ELF-1 (cell line): ENCODE data around the gene LINC01488.

ENCODE experiments used
- DNase-seq: peaks from one replicate; pipeline ENCODE4 v3.0.0-alpha.2; 2016; ENCODE audit warnings: low read depth, low spot score

Gene LINC01488

DNA sequence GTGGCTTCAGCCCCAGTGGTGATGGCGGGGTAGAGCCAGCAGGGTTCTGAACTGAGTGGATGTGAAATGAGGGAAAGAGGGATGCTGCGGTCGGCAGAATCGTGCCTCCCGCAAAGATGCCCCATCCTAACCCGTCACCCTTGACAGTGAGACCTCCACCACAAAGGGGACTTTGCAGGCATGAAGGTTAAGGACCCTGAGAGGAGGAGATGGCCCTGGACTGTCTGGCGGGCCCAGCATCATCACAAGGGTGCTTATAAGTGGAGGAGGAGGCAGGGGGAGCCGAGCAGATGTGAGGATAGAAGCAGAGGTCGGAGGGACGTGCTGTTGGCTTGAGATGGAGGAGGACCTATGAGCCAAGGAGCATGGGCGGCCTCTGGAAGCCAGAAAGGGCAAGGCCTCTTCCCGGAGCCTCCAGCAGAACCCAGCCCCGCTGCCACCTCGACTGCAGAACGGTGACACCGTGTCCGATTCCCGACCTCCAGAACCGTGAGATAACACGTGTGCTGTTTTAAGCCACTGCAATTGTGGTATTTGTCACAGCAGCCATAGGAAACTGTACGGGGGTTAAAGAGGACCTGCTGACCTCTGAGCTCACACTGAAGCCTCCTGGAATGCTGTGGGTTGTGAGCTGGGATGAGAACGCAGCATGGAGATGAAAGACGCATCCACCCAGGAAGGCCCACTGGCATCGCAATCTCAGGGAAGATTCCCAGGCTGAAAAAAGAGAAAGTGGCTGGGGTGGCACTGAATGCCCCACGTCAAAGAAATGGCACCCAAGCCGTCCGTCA lies 10.9 kb downstream of the LINC01488 start:
- DNase-seq, result no peak

GRCh38 chr11:69493931-69494821 lies 12.7 kb downstream of the LINC01488 start:
- DNase-seq, result no peak

GRCh38 chr11:69494851-69495250 lies 13.4 kb downstream of the LINC01488 start:
- no peak for DNase-seq

DNA sequence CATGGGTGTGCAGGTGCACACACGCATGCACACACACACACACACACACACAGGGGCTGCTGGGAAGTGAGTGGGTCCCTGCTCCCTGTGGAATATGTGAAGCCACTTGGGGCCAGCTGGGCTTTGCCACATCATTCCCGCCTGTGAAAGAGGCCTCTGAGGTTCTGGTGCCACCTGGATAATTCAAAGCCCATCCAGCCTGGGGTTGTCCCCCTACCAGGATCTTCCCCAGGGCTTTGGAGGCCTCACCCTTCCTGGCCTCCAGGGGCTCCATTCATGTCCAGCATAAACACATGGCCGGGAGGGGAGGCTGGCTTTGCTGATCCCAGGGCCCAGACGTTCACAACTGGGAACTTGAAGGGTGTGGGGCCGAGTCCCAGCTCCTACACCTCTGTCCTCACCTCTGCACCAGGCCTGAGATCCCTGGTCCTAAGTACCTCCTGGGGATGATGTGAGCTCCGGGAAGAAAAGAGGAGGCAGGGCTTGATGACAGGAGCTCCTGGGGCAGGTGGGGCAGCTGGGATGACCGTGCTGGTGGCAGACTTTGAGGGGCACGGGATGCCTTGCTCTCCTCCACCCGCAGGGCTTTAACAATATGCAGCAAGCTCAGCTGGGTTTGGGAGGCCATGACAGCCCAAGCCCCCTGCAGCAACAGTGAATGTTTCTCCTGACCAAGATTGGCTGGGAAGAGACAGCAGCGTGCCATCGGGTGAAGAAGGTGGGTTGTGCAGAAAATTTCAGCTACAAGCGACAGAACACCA lies 14.2 kb downstream of the LINC01488 start:
- DNase-seq, result no peak

DNA sequence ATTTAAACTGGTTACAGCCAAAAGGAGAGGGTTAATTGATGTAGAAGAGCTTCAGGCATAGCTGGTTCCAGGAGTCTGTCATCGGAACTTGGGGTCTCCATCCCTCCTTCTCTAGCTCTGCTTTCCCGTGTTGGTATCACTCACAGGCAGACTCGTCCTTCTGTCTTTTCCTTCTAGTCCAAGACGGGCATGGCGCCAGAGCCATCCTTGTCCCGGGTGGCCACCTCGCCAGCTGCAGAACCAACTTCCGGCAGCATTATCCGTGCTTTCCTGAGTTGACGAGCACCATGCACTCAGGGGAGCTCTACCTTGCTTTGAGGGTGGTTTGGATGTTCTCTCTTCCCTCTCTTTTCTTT lies 14.7 kb downstream of the LINC01488 start:
- no peak for DNase-seq

- no peak for DNase-seq
Measured at GRCh38 chr11:69496631-69497220, 15.3 kb downstream of the LINC01488 start.

- DNase-seq, result peak; percentile 94
Measured at GRCh38 chr11:69497221-69497787, 15.8 kb downstream of the LINC01488 start.

- no peak for DNase-seq
Measured at GRCh38 chr11:69498614-69499175, 17.2 kb downstream of the LINC01488 start.

DNA sequence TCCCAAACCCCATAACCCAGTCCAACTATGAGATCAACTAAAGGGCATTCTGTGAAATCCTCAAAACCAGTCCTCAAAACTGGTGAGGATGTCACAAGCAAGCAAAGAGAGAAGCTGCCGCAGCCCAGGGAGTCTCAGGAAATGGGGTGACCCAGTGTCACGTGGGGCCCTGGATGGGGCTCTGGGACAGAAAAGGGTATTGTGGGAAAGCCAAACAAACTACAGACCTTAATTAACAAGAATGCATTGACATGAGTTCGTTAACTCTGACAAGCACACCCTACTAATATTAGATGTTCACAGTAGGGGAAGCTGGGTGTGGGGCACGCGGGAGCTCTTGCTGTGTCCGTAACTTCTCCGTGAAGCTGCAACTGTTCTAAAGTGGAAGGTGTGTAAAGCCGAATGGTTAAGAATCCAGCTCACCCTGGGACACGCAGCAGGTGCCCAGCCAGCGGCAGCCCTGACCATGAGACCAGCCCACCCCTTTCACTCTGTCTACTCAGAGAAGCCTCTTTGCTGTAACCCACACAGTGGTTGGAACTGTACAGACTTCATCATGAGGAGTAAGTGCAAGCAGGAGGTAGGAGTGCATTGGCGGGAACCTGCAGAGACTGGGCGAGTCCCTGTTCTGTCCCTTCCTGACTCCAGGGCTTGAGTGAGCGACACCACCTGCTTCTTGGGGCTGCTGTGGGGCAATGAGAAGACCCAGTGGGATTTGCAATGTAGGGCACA lies 17.9 kb downstream of the LINC01488 start:
- DNase-seq, result no peak

- DNase-seq, result peak; percentile 48
Measured at GRCh38 chr11:69499918-69500284, 18.4 kb downstream of the LINC01488 start.

DNA sequence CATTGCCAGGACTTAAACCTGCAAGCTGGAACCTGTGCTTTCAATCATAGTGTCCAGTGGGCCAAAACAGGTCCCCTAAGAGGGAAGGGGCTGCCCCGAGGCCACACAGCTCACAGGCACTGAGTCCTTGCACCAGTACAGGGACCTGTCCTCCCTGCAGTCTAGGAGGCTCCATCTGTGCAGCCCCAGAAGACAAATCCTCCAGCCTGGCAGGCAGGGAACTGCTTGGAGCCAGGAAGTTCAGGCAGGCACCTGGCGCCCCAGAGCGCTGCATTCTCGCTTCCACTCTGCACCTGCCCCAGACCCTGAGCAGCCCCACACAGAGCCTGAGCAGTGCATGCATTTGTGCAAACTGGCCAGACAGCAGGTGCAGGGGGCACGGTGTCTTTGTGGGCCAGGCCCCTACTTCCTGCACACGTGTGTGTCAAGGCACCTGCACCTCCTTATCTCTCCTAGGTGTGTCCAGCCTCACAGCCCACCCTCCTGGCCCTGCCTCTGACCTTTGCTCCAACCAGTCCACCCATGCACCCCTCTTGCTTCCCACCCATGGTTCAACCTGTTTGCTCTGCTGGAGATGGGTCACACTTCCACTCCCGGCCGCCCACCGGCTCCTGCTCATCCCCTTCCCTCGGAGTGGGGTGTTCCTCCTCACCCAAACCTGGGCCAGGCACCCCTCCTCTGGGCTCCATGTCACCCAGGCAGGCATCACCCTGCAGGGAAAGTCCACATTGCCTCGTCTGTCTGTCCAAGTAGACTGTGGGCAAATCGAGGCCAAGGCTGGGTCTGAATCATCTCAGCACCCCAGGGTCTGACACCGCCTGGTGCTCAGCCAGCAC lies 19.0 kb downstream of the LINC01488 start:
- DNase-seq, result no peak

DNA sequence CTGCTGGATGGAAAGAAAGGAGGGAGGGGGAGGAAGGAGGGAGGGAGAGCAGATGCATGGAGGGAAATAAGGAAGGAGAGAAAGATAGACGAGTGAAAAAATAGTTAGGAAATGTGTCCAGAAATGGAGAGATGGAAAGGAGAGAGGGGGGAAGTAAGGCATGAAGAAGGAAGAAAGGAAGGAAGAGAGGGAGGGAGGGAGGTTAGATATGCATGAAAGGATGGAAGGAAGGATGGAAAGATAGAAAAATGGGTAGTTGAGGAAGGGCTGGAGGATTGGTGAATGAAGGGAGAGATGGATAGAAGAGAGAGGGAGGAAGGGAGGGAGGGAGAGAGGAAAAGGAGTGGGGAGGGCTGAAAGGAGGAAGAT lies 19.6 kb downstream of the LINC01488 start:
- no peak for DNase-seq

DNA sequence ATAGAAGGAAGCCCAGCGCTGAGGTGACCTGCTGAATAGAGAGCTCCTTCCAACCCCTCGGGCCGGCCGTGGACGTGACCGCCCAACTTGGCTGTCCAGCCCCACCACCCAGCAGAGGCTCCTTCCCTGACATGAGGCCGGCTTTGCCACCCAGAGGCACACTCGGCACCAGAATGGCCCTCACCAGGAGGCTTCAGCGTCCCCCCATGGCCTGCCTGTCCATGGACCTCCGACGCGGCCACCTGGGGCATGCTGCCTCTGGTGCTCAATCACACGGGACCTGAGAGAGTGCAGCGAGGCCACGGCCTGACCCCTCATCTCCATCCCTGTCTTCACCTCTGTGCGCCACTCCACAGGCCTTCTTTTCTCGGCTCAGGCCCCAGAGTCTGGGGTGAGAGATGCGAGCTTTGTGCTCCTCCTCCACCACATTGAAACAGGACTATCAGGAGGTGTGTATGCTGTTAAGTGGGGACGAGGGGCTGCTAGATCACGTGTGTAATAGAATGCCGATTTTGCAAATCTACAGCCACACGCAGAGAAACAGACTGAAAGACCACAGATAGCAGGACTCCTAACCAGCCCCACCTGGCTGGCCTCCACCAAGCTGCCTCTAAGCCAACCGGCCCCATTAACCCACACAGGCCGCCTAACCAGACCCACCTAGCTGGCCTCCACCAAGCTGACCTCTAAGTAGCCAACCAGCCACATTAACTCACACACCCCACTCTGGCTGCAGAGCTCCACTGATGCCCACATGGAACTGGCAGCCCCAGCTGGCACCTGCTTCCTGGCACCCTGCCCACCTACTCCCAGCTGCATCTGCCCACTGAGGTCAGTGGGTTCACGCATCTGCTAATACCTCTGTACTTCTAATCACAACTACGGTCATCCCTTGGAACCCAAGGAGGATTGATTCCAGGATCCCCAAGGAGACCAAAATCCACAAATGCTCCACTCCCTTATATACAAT lies 20.7 kb downstream of the LINC01488 start:
- DNase-seq, result no peak

- DNase-seq, result no peak
Measured at GRCh38 chr11:69504127-69504526, 22.7 kb downstream of the LINC01488 start.

DNA sequence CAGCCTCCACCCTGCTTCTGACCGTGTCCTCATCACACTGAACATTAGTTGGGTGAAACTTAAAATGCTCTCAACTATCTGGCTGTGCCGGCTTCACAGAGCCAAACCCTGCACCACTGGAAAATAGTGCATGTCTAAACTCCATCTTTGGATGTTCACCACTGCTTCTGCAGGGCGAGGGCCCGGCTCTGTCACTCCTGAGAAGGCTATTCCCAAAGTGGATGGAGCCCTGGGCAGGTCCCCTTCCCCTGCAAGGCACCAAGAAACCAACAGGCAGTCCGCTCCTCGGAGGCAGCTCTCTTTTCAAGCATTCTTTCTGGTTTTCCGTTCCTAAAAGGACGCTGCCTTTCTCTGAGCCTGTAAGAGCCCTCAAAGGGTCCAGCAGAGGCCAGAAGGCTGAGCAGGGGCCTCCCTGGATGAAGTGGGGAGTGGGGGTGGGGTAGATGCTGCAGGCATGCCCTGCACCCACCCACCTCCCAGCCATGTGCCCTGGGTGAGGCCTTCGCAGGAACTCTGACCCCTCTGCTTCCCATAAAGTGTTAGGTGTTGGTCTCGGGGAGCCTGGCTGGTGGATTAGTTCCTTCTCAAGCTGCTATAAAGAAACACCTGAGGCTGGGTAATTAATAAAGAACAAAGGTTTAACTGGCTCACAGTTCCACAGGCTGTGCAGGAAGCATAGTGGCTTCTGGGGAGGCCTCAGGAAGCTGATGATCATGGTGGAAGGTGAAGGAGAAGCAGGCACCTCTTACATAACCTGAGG lies 23.3 kb downstream of the LINC01488 start:
- DNase-seq, result no peak

GRCh38 chr11:69508974-69509373 lies 27.5 kb downstream of the LINC01488 start:
- DNase-seq, result no peak

DNA sequence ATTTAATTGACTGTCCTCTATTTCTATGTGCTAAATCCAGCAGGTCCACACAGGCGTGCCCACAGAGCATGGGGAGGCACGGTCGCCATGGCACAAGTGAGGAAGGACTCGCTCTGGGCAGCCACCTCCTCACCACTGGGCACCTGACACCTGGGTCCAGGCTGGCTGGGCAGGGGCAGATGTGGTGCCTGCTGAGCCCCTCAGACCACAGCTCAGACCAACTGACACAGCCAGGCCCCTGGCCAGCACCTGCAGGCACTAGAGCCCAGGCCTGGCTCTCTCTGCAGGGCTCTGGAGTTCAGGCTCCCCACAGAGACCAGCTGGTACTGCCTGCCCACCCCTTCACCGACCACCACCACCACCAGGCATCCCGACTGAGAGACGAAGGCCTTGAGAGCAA lies 27.9 kb downstream of the LINC01488 start:
- no peak for DNase-seq
